CD4-positive, alpha-beta T cell (primary cell): ENCODE data around the gene CNFN. TPM values are rescaled to one million over a fixed set of nuclear protein-coding genes. Genes with fewer than 3 reads are reported as not detected.

Experiments
- ATAC-seq: fragments of 200-7000 bp; cut with Tn5 transposase; one replicate; pipeline ENCODE4 v1.10.0; 2022; ENCODE audit warnings: mild to moderate bottlenecking; ENCODE audit not compliant: poor library complexity
- CTCF ChIA-PET: fragments of 350-600 bp; sonication (Branson Sonifier 250); formaldehyde crosslinking; loops from one replicate; lab custom pipeline; 2021; ENCODE audit warnings: antibody characterized with exemption, inconsistent platforms; lab: Charles Lee
- POLR2A ChIA-PET: fragments of 350-600 bp; sonication (Branson Sonifier 250); formaldehyde crosslinking; loops from one replicate; lab custom pipeline; 2021; ENCODE audit warnings: antibody characterized with exemption, inconsistent platforms; lab: Charles Lee
- DNase-seq, 14 experiments: peaks; one replicate each; pipeline ENCODE4 v3.0.0-alpha.2; 2013 to 2020; ENCODE audit warnings: mixed read lengths in 2 of 14
- H3K27ac ChIP-seq, 2 donors: one replicate each; pipeline versions ENCODE4 v1.5.1 to v1.7.0; 2013; ENCODE audit warnings: low read length in 2 of 2, low read depth in 1 of 2, mild to moderate bottlenecking in 1 of 2
- H3K27me3 ChIP-seq, 2 experiments: 1 replicate in 1 of 2; 2 replicates in 1 of 2; pipeline versions ENCODE4 v1.6.1 to v1.7.0; 2013; ENCODE audit warnings: low read length in 2 of 2, control low read depth in 1 of 2, mild to moderate bottlenecking in 1 of 2, moderate library complexity in 1 of 2; ENCODE audit not compliant: insufficient read depth in 2 of 2, control insufficient read depth in 1 of 2
- H3K36me3 ChIP-seq: one replicate; pipeline ENCODE4 v1.6.1; 2013; ENCODE audit warnings: low read length, control low read depth; ENCODE audit not compliant: insufficient read depth
- H3K4me1 ChIP-seq: one replicate; pipeline ENCODE4 v1.6.1; 2013; ENCODE audit warnings: low read length, control low read depth; ENCODE audit not compliant: insufficient read depth
- H3K4me3 ChIP-seq: one replicate; pipeline ENCODE4 v1.5.1; 2013; ENCODE audit warnings: mild to moderate bottlenecking, low read length, moderate library complexity
- H3K9me3 ChIP-seq, 2 experiments: 1 replicate in 1 of 2; 2 replicates in 1 of 2; pipeline versions ENCODE4 v1.6.1 to v1.7.0; 2013; ENCODE audit warnings: low read length in 2 of 2, mild to moderate bottlenecking in 2 of 2, control low read depth in 1 of 2, moderate library complexity in 1 of 2; ENCODE audit not compliant: control insufficient read depth in 1 of 2, insufficient read depth in 1 of 2
- H3K27ac Mint-ChIP-seq: one replicate; pipeline ENCODE4 v1.8.0; 2020; ENCODE audit warnings: mixed read lengths
- H3K27me3 Mint-ChIP-seq: one replicate; pipeline ENCODE4 v1.8.0; 2021; ENCODE audit warnings: mixed read lengths
- H3K36me3 Mint-ChIP-seq: one replicate; pipeline ENCODE4 v1.8.0; 2021; ENCODE audit warnings: low read depth, mixed read lengths
- H3K4me1 Mint-ChIP-seq: one replicate; pipeline ENCODE4 v1.8.0; 2021; ENCODE audit warnings: low read depth, mixed read lengths
- H3K4me3 Mint-ChIP-seq: one replicate; pipeline ENCODE4 v1.8.0; 2020; ENCODE audit warnings: mild to moderate bottlenecking, mixed read lengths
- H3K9me3 Mint-ChIP-seq: one replicate; pipeline ENCODE4 v1.8.0; 2020; ENCODE audit warnings: mixed read lengths
- CTCF ChIP-seq: fragments of 200-600 bp; IDR thresholded peaks from one replicate; pipeline ENCODE4 v1.8.0; 2022; ENCODE audit warnings: antibody characterized with exemption, mild to moderate bottlenecking
- intact Hi-C, 2 experiments: fragments of 100-400 bp; cut with DNase I in 1 of 2; cut with micrococcal nuclease in 1 of 2; formaldehyde crosslinking; loops; one replicate each; pipeline versions ENCODE4 v1.15.1 to v1.9.0; 2023 to 2025; cut with DNase I, micrococcal nuclease
- total RNA-seq, 174 experiments: library from RNA in 2 of 174; stranded (reverse) in 2 of 174; gene quantifications; one replicate each; pipeline ENCODE4 v1.2.3 and lab custom pipeline; 2021 to 2026

The CNFN gene
- total RNA-seq, 2 experiments from 2014 or later = not detected

GRCh38 chr19:42401365-42402303 is 11.5 kb upstream of the CNFN start:
- peak; percentile 68 for ATAC-seq
- Mint-ChIP-seq H3K4me3 (peak overlapping the region; percentile 90), H3K27ac (peak overlapping the region; percentile 75), H3K36me3 (peaks cover 11% of the 10 kb centered on the region), H3K4me1 (peaks cover 46% of the 10 kb centered on the region), H3K9me3 (no peaks in the 10 kb centered on the region), H3K27me3 (no peaks in the 10 kb centered on the region)
- H3K27me3 ChIP-seq = no peaks in the 10 kb centered on the region
- H3K36me3 ChIP-seq = peaks cover 15% of the 10 kb centered on the region
- POLR2A ChIA-PET = interaction anchor here (0.6 to 1.9 kb wide), 4 partner anchors 22 to 269 kb away, joined by 3 to 9 read pairs (median 4); partner anchors contain the start of gene POU2F2
- CTCF ChIA-PET = interaction anchor here (0.8 to 2.1 kb wide), 8 partner anchors 14 to 300 kb away, joined by 3 to 16 read pairs (median 3); no protein-coding TSS in a partner anchor
- peaks cover 37% of the 10 kb centered on the region for H3K4me1 ChIP-seq
- TF ChIP-seq CTCF = peak; percentile 77
- intact Hi-C loops = loop anchor here (1.0 to 10.0 kb wide), 2 partner anchors 287 to 293 kb away; no protein-coding TSS in a partner anchor
- H3K27ac ChIP-seq = peak overlapping the region in 1 of 2 donors; percentile 40
- H3K9me3 ChIP-seq = no peaks in the 10 kb centered on the region
- DNase-seq = peak; percentile 63 to 90 (median 70)
- H3K4me3 ChIP-seq = peak overlapping the region; percentile 56

- no peak for TF ChIP-seq CTCF
- H3K4me3 Mint-ChIP-seq = peak overlapping the region; percentile 62
- Histone ChIP-seq H3K9me3 (no peaks in the 10 kb centered on the region), H3K4me1 (peaks cover 42% of the 10 kb centered on the region), H3K4me3 (no peak overlapping the region), H3K27ac (no peak overlapping the region), H3K27me3 (no peaks in the 10 kb centered on the region), H3K36me3 (peaks cover 7% of the 10 kb centered on the region)
- ChIA-PET POLR2A (interaction anchor here (0.6 to 1.9 kb wide), 3 partner anchors 23 to 605 kb away, joined by 3 to 9 read pairs (median 5); partner anchors contain the start of gene POU2F2), CTCF (interaction anchor here (1.1 kb wide), 1 partner anchor 13 kb away, joined by 3 read pairs; no protein-coding TSS in a partner anchor)
- peaks cover 51% of the 10 kb centered on the region for H3K4me1 Mint-ChIP-seq
- no peaks in the 10 kb centered on the region for H3K9me3 Mint-ChIP-seq
- no peaks in the 10 kb centered on the region for H3K27me3 Mint-ChIP-seq
- intact Hi-C loops = loop anchor here in 1 of 2 experiments (10.0 kb wide), 1 partner anchor 286 kb away; no protein-coding TSS in a partner anchor
- ATAC-seq (no peak), DNase-seq (no peak)
- H3K36me3 Mint-ChIP-seq = peaks cover 4% of the 10 kb centered on the region
- peak overlapping the region; percentile 49 for H3K27ac Mint-ChIP-seq
Observed at GRCh38 chr19:42400404-42400803, 10.3 kb upstream of the CNFN start.
